ENCODE results near the gene FABP7.
"Not testable (repeated sequence)": the region's sequence is repeated elsewhere in the genome, so short reads cannot be mapped to it uniquely, and the experiment has no call there.

The FABP7 gene

GRCh38 chr6:122744856-122745255 lies 34.7 kb upstream of the FABP7 start:
- H3K9ac ChIP-seq (ENCODE audit: low read depth, low read length); H3K4me3 ChIP-seq (ENCODE audit: low read depth, low read length); H3K36me3 ChIP-seq (ENCODE audit: control insufficient read depth, insufficient read depth, low read length); H3K4me1 ChIP-seq (ENCODE audit: control insufficient read depth, insufficient read depth, low read length); H3K27me3 ChIP-seq (ENCODE audit: control insufficient read depth, insufficient read depth, low read length); H3K9me3 ChIP-seq (ENCODE audit: control insufficient read depth, insufficient read depth, low read length); H3K27ac ChIP-seq (ENCODE audit: low read depth, low read length): not testable (repeated sequence)

GRCh38 chr6:122746688-122747087 lies 32.8 kb upstream of the FABP7 start:
- Histone ChIP-seq H3K27ac (ENCODE audit: low read depth, low read length) (no peak overlapping the region), H3K36me3 (ENCODE audit: control insufficient read depth, insufficient read depth, low read length) (no peaks in the 10 kb centered on the region), H3K9me3 (ENCODE audit: control insufficient read depth, insufficient read depth, low read length) (no peaks in the 10 kb centered on the region), H3K9ac (ENCODE audit: low read depth, low read length) (no peak overlapping the region), H3K4me3 (ENCODE audit: low read depth, low read length) (no peak overlapping the region), H3K27me3 (ENCODE audit: control insufficient read depth, insufficient read depth, low read length) (no peaks in the 10 kb centered on the region), H3K4me1 (ENCODE audit: control insufficient read depth, insufficient read depth, low read length) (peaks cover 5% of the 10 kb centered on the region; the same call in 1 of the 2 replicates)

- H3K9ac ChIP-seq (ENCODE audit: low read depth, low read length), result no peak overlapping the region
- no peak overlapping the region for H3K4me3 ChIP-seq (ENCODE audit: low read depth, low read length)
- H3K36me3 ChIP-seq (ENCODE audit: control insufficient read depth, insufficient read depth, low read length), result no peaks in the 10 kb centered on the region
- no peak overlapping the region for H3K27ac ChIP-seq (ENCODE audit: low read depth, low read length)
- H3K4me1 ChIP-seq (ENCODE audit: control insufficient read depth, insufficient read depth, low read length), result peaks cover 9% of the 10 kb centered on the region
- H3K9me3 ChIP-seq (ENCODE audit: control insufficient read depth, insufficient read depth, low read length), result no peaks in the 10 kb centered on the region
- H3K27me3 ChIP-seq (ENCODE audit: control insufficient read depth, insufficient read depth, low read length), result no peaks in the 10 kb centered on the region
Observed at GRCh38 chr6:122747573-122747972, 31.9 kb upstream of the FABP7 start.

- not testable (repeated sequence) for H3K27ac ChIP-seq (ENCODE audit: low read depth, low read length); H3K9me3 ChIP-seq (ENCODE audit: control insufficient read depth, insufficient read depth, low read length); H3K4me3 ChIP-seq (ENCODE audit: low read depth, low read length); H3K9ac ChIP-seq (ENCODE audit: low read depth, low read length); H3K36me3 ChIP-seq (ENCODE audit: control insufficient read depth, insufficient read depth, low read length); H3K27me3 ChIP-seq (ENCODE audit: control insufficient read depth, insufficient read depth, low read length)
- peaks cover 17% of the 10 kb centered on the region for H3K4me1 ChIP-seq (ENCODE audit: control insufficient read depth, insufficient read depth, low read length)
Observed at GRCh38 chr6:122748945-122749344, 30.6 kb upstream of the FABP7 start.

GRCh38 chr6:122749451-122750050 lies 30.0 kb upstream of the FABP7 start:
- no peaks in the 10 kb centered on the region for H3K36me3 ChIP-seq (ENCODE audit: control insufficient read depth, insufficient read depth, low read length)
- no peak overlapping the region for H3K9ac ChIP-seq (ENCODE audit: low read depth, low read length)
- no peak overlapping the region for H3K27ac ChIP-seq (ENCODE audit: low read depth, low read length)
- no peaks in the 10 kb centered on the region for H3K9me3 ChIP-seq (ENCODE audit: control insufficient read depth, insufficient read depth, low read length)
- peaks cover 8% of the 10 kb centered on the region for H3K27me3 ChIP-seq (ENCODE audit: control insufficient read depth, insufficient read depth, low read length)
- H3K4me1 ChIP-seq (ENCODE audit: control insufficient read depth, insufficient read depth, low read length), result peaks cover 17% of the 10 kb centered on the region
- no peak overlapping the region for H3K4me3 ChIP-seq (ENCODE audit: low read depth, low read length)

- Histone ChIP-seq H3K27ac (ENCODE audit: low read depth, low read length) (no peak overlapping the region), H3K9ac (ENCODE audit: low read depth, low read length) (no peak overlapping the region), H3K9me3 (ENCODE audit: control insufficient read depth, insufficient read depth, low read length) (no peaks in the 10 kb centered on the region), H3K36me3 (ENCODE audit: control insufficient read depth, insufficient read depth, low read length) (no peaks in the 10 kb centered on the region), H3K4me1 (ENCODE audit: control insufficient read depth, insufficient read depth, low read length) (peaks cover 20% of the 10 kb centered on the region), H3K27me3 (ENCODE audit: control insufficient read depth, insufficient read depth, low read length) (peaks cover 14% of the 10 kb centered on the region), H3K4me3 (ENCODE audit: low read depth, low read length) (no peak overlapping the region)
Observed at GRCh38 chr6:122751326-122751725, 28.2 kb upstream of the FABP7 start.

- H3K4me3 ChIP-seq (ENCODE audit: low read depth, low read length), result no peak overlapping the region
- H3K27ac ChIP-seq (ENCODE audit: low read depth, low read length), result no peak overlapping the region
- no peak overlapping the region for H3K9ac ChIP-seq (ENCODE audit: low read depth, low read length)
- H3K4me1 ChIP-seq (ENCODE audit: control insufficient read depth, insufficient read depth, low read length), result peaks cover 22% of the 10 kb centered on the region
- H3K27me3 ChIP-seq (ENCODE audit: control insufficient read depth, insufficient read depth, low read length), result peaks cover 25% of the 10 kb centered on the region
- H3K9me3 ChIP-seq (ENCODE audit: control insufficient read depth, insufficient read depth, low read length), result no peaks in the 10 kb centered on the region
- H3K36me3 ChIP-seq (ENCODE audit: control insufficient read depth, insufficient read depth, low read length), result no peaks in the 10 kb centered on the region
Observed at GRCh38 chr6:122752459-122752858, 27.1 kb upstream of the FABP7 start.

- no peaks in the 10 kb centered on the region for H3K36me3 ChIP-seq (ENCODE audit: control insufficient read depth, insufficient read depth, low read length)
- H3K4me1 ChIP-seq (ENCODE audit: control insufficient read depth, insufficient read depth, low read length), result peaks cover 22% of the 10 kb centered on the region
- no peak overlapping the region for H3K9ac ChIP-seq (ENCODE audit: low read depth, low read length)
- H3K27me3 ChIP-seq (ENCODE audit: control insufficient read depth, insufficient read depth, low read length), result peaks cover 29% of the 10 kb centered on the region
- no peak overlapping the region for H3K27ac ChIP-seq (ENCODE audit: low read depth, low read length)
- H3K9me3 ChIP-seq (ENCODE audit: control insufficient read depth, insufficient read depth, low read length), result no peaks in the 10 kb centered on the region
- no peak overlapping the region for H3K4me3 ChIP-seq (ENCODE audit: low read depth, low read length)
Observed at GRCh38 chr6:122753000-122753687, 26.4 kb upstream of the FABP7 start.

- H3K27me3 ChIP-seq (ENCODE audit: control insufficient read depth, insufficient read depth, low read length), result peaks cover 29% of the 10 kb centered on the region
- H3K4me3 ChIP-seq (ENCODE audit: low read depth, low read length), result no peak overlapping the region
- H3K9ac ChIP-seq (ENCODE audit: low read depth, low read length), result no peak overlapping the region
- H3K27ac ChIP-seq (ENCODE audit: low read depth, low read length), result no peak overlapping the region
- H3K36me3 ChIP-seq (ENCODE audit: control insufficient read depth, insufficient read depth, low read length), result no peaks in the 10 kb centered on the region
- H3K9me3 ChIP-seq (ENCODE audit: control insufficient read depth, insufficient read depth, low read length), result no peaks in the 10 kb centered on the region
- H3K4me1 ChIP-seq (ENCODE audit: control insufficient read depth, insufficient read depth, low read length), result peaks cover 22% of the 10 kb centered on the region
Observed at GRCh38 chr6:122753688-122754056, 25.8 kb upstream of the FABP7 start.

GRCh38 chr6:122754191-122754731 lies 25.3 kb upstream of the FABP7 start:
- Histone ChIP-seq H3K9me3 (ENCODE audit: control insufficient read depth, insufficient read depth, low read length) (no peaks in the 10 kb centered on the region), H3K9ac (ENCODE audit: low read depth, low read length) (no peak overlapping the region), H3K36me3 (ENCODE audit: control insufficient read depth, insufficient read depth, low read length) (no peaks in the 10 kb centered on the region), H3K4me1 (ENCODE audit: control insufficient read depth, insufficient read depth, low read length) (peaks cover 22% of the 10 kb centered on the region), H3K27ac (ENCODE audit: low read depth, low read length) (no peak overlapping the region), H3K4me3 (ENCODE audit: low read depth, low read length) (no peak overlapping the region), H3K27me3 (ENCODE audit: control insufficient read depth, insufficient read depth, low read length) (peaks cover 29% of the 10 kb centered on the region)

GRCh38 chr6:122755901-122756300 lies 23.6 kb upstream of the FABP7 start:
- H3K9me3 ChIP-seq (ENCODE audit: control insufficient read depth, insufficient read depth, low read length), result no peaks in the 10 kb centered on the region
- peaks cover 22% of the 10 kb centered on the region for H3K4me1 ChIP-seq (ENCODE audit: control insufficient read depth, insufficient read depth, low read length)
- no peak overlapping the region for H3K9ac ChIP-seq (ENCODE audit: low read depth, low read length)
- H3K27ac ChIP-seq (ENCODE audit: low read depth, low read length), result no peak overlapping the region
- H3K36me3 ChIP-seq (ENCODE audit: control insufficient read depth, insufficient read depth, low read length), result no peaks in the 10 kb centered on the region
- no peak overlapping the region for H3K4me3 ChIP-seq (ENCODE audit: low read depth, low read length)
- H3K27me3 ChIP-seq (ENCODE audit: control insufficient read depth, insufficient read depth, low read length), result peaks cover 29% of the 10 kb centered on the region
